A549 (cell line): ENCODE measurements around the gene CNST. TPM values are rescaled to one million over a fixed set of nuclear protein-coding genes. Genes with fewer than 3 reads are reported as not detected.

Experiments
- ATAC-seq, 2 experiments: fragments of 200-7000 bp in 1 of 2; fragments of >200 bp in 1 of 2; cut with Nextera tagmentation in 1 of 2; cut with Tn5 transposase in 1 of 2; 3 replicates each; pipeline versions ENCODE4 v1.8.0 to v1.9.1; 2018 to 2020; ENCODE audit warnings: mild to moderate bottlenecking in 1 of 2, moderate library complexity in 1 of 2
- CTCF ChIA-PET: fragments of 300-600 bp; sonication (Branson Sonifier 250); formaldehyde crosslinking; extraction: SDS; loops from one replicate; lab custom pipeline; 2021; ENCODE audit warnings: antibody characterized with exemption, inconsistent platforms; lab: Yijun Ruan, JAX
- POLR2A ChIA-PET: fragments of 350-600 bp; formaldehyde crosslinking; extraction: SDS; loops from one replicate; lab custom pipeline; 2021; ENCODE audit warnings: antibody characterized with exemption, inconsistent platforms; lab: Yijun Ruan, JAX
- DNase-seq, 2 experiments: peaks; one replicate each; pipeline versions ENCODE4 v3.0.0 to v3.0.0-alpha.2; 2011 to 2016; ENCODE audit warnings: low read depth in 1 of 2, low spot score in 1 of 2
- FAIRE-seq: peaks from 2 replicates; lab custom pipeline; 2011; peaks lifted over from hg19 to GRCh38; lab: Jason Lieb, UNC
- H3K27ac ChIP-seq, 2 experiments: fragments of >200 bp; sonication (Bioruptor Twin); formaldehyde crosslinking; 3 replicates each; pipeline ENCODE4 v1.5.1; 2016 to 2017
- H3K4me1 ChIP-seq: fragments of >200 bp; sonication (Bioruptor Twin); formaldehyde crosslinking; 3 replicates; pipeline ENCODE4 v1.6.1; 2016
- H3K4me2 ChIP-seq: fragments of >200 bp; sonication (Bioruptor Twin); formaldehyde crosslinking; 3 replicates; pipeline ENCODE4 v1.6.1; 2016
- H3K4me3 ChIP-seq: fragments of >200 bp; sonication (Bioruptor Twin); formaldehyde crosslinking; 3 replicates; pipeline ENCODE4 v1.5.1; 2016
- H3K9me3 ChIP-seq: fragments of >200 bp; sonication (Bioruptor Twin); formaldehyde crosslinking; 3 replicates; pipeline ENCODE4 v1.6.1; 2016
- BHLHE40 ChIP-seq: IDR thresholded peaks from 2 replicates; pipeline ENCODE4 v1.6.1; 2012; ENCODE audit warnings: low read depth, low read length, inconsistent platforms
- CEBPB ChIP-seq, 2 experiments: fragments of >200 bp in 1 of 2; sonication (Bioruptor Twin) in 1 of 2; formaldehyde crosslinking in 1 of 2; IDR thresholded peaks; 2 replicates each; pipeline ENCODE4 v1.6.1; 2012 to 2016
- CHD2 ChIP-seq: fragments of 150-350 bp; IDR thresholded peaks from 2 replicates; pipeline ENCODE4 v1.6.1; 2014; ENCODE audit warnings: low read length; ENCODE audit not compliant: partially characterized antibody
- HOXB13 ChIP-seq: fragments of 250-450 bp; sonication (Bioruptor Pico); IDR thresholded peaks from 2 replicates; pipeline ENCODE4 v1.5.0; 2020; ENCODE audit warnings: low read depth, mild to moderate bottlenecking, moderate library complexity
- JUNB ChIP-seq: fragments of >200 bp; sonication (Bioruptor Twin); formaldehyde crosslinking; IDR thresholded peaks from 2 replicates; pipeline ENCODE4 v1.6.1; 2016
- KDM5A ChIP-seq: fragments of 200-600 bp; sonication (generic); IDR thresholded peaks from 2 replicates; pipeline ENCODE4 v1.6.1; 2016; ENCODE audit warnings: antibody characterized with exemption, mild to moderate bottlenecking
- MAFK ChIP-seq: fragments of 450-650 bp; IDR thresholded peaks from 2 replicates; pipeline ENCODE4 v1.6.1; 2014; ENCODE audit not compliant: partially characterized antibody
- MAZ ChIP-seq: fragments of 150-350 bp; IDR thresholded peaks from 2 replicates; pipeline ENCODE4 v1.6.1; 2014; ENCODE audit warnings: antibody characterized with exemption, low read depth, low read length, borderline replicate concordance
- NPAS2 ChIP-seq: fragments of 250-450 bp; sonication (Bioruptor Pico); IDR thresholded peaks from 2 replicates; pipeline ENCODE4 v1.8.0; 2022; ENCODE audit warnings: mild to moderate bottlenecking, moderate library complexity, borderline replicate concordance
- NR3C1 ChIP-seq: fragments of >200 bp; sonication (Bioruptor Twin); formaldehyde crosslinking; IDR thresholded peaks from 3 replicates; pipeline ENCODE4 v1.6.1; 2017
- PHF8 ChIP-seq: fragments of 200-600 bp; sonication (generic); IDR thresholded peaks from 2 replicates; pipeline ENCODE4 v1.6.1; 2016; ENCODE audit warnings: low read depth, mild to moderate bottlenecking, antibody characterized with exemption, moderate library complexity, borderline replicate concordance
- POLR2AphosphoS2 ChIP-seq: conservative IDR thresholded peaks from 2 replicates; pipeline ENCODE4 v1.6.1; 2012; ENCODE audit warnings: low read length, improper control_type of control experiment, inconsistent platforms
- RARB ChIP-seq: fragments of 250-450 bp; sonication (Bioruptor Pico); IDR thresholded peaks from 2 replicates; pipeline ENCODE4 v1.8.0; 2021; ENCODE audit warnings: mild to moderate bottlenecking, moderate library complexity
- RCOR1 ChIP-seq: fragments of 150-350 bp; IDR thresholded peaks from 2 replicates; pipeline ENCODE4 v1.6.1; 2014; ENCODE audit warnings: antibody characterized with exemption, low read length, low read depth
- RFX5 ChIP-seq: fragments of 450-650 bp; IDR thresholded peaks from 2 replicates; pipeline ENCODE4 v1.7.1; 2014; ENCODE audit warnings: antibody characterized with exemption, mild to moderate bottlenecking, moderate library complexity
- RNF2 ChIP-seq: fragments of 200-600 bp; sonication (generic); IDR thresholded peaks from 2 replicates; pipeline ENCODE4 v1.6.1; 2016; ENCODE audit warnings: low read depth, mild to moderate bottlenecking, antibody characterized with exemption, moderate library complexity, borderline replicate concordance
- SREBF2 ChIP-seq: fragments of 450-650 bp; IDR thresholded peaks from 2 replicates; pipeline ENCODE4 v1.6.1; 2014; ENCODE audit warnings: mild to moderate bottlenecking, moderate library complexity
- TFCP2L1 ChIP-seq: fragments of 250-450 bp; sonication (Bioruptor Pico); IDR thresholded peaks from 2 replicates; pipeline ENCODE4 v1.5.0; 2021; ENCODE audit warnings: mild to moderate bottlenecking
- TP53 ChIP-seq: fragments of 250-450 bp; sonication (Bioruptor Pico); IDR thresholded peaks from 2 replicates; pipeline ENCODE4 v1.5.0; 2021; ENCODE audit warnings: mild to moderate bottlenecking, moderate library complexity
- ZFP36 ChIP-seq: fragments of 450-650 bp; IDR thresholded peaks from 2 replicates; pipeline ENCODE4 v1.6.1; 2014; ENCODE audit warnings: borderline replicate concordance; ENCODE audit not compliant: partially characterized antibody
- ZNF302 ChIP-seq: fragments of 250-450 bp; sonication (Bioruptor Pico); IDR thresholded peaks from 2 replicates; pipeline ENCODE4 v1.9.0; 2021; ENCODE audit warnings: inconsistent platforms, mild to moderate bottlenecking, moderate library complexity
- ZSCAN20 ChIP-seq: fragments of 250-450 bp; sonication (Bioruptor Pico); IDR thresholded peaks from 2 replicates; pipeline ENCODE4 v1.8.0; 2022; ENCODE audit warnings: mild to moderate bottlenecking, moderate library complexity
- WGBS: methylation state at CpG from one replicate; pipeline ENCODE4 v1.1.6; 2017; ENCODE audit errors: missing lambda C conversion rate; 5-methylcytosine and 5-hydroxymethylcytosine counted together
- polyA plus RNA-seq, 4 experiments: library from polyadenylated mRNA; depleted of rRNA in 3 of 4; stranded (reverse); fragments of >200 nt; fragmentation: RNase III in 1 of 4; extraction: RNeasy Plus Mini Kit Qiagen cat#74134 plus additional on column Dnase treatment in 1 of 4; gene quantifications; 2 replicates in 3 of 4; 3 replicates in 1 of 4; pipeline ENCODE4 v1.2.3, GENCODE V29; 2011 to 2017
- TF ChIP-seq, protein P1 (sequence below): fragments of 250-450 bp; sonication (Bioruptor Pico); IDR thresholded peaks from 2 replicates; pipeline ENCODE4 v1.5.0; 2020; ENCODE audit warnings: low read depth, mild to moderate bottlenecking, moderate library complexity
- TF ChIP-seq, protein P2 (sequence below): fragments of >200 bp; sonication (Bioruptor Twin); formaldehyde crosslinking; IDR thresholded peaks from 2 replicates; pipeline ENCODE4 v1.6.1; 2016
- TF ChIP-seq, protein P3 (sequence below): IDR thresholded peaks from 2 replicates; pipeline ENCODE4 v1.6.1; 2012; ENCODE audit warnings: low read depth, borderline replicate concordance

Gene CNST
- polyA plus RNA-seq, 2 of the 4 experiments (the other 2 are of a cell fraction), result 7.9 to 23.0 TPM

DNA sequence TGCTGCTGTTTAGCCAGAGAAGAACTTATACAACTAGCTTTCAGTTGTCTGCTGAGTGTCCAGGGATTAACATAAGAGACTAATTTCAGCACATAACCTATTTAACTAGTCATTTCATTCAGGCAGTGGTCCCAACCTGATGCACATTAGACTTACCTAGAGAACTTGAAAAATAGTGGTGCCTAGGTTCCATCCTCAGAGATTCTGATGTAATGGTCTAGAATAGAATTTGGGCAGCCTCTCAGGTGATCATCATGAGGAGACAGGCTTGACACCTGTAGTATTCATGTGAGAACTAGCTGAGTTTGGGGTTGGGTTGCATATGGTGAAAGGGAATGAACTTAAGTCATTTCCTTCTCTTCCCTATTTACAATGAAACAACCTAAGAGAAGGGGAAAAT is 24.8 kb downstream of the CNST start:
- TF ChIP-seq TFCP2L1, result no peak
- TF ChIP-seq MAZ, result no peak
- TF ChIP-seq HOXB13, result no peak
- no peak for TF ChIP-seq BHLHE40
- no peak for TF ChIP-seq RNF2
- TF ChIP-seq, protein P1, sequence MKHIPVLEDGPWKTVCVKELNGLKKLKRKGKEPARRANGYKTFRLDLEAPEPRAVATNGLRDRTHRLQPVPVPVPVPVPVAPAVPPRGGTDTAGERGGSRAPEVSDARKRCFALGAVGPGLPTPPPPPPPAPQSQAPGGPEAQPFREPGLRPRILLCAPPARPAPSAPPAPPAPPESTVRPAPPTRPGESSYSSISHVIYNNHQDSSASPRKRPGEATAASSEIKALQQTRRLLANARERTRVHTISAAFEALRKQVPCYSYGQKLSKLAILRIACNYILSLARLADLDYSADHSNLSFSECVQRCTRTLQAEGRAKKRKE (CRISPR knock-in tag), result no peak
- no peak for TF ChIP-seq POLR2AphosphoS2
- TF ChIP-seq PHF8, result no peak
- no peak for TF ChIP-seq TP53 (CRISPR knock-in tag)
- TF ChIP-seq, protein P2, sequence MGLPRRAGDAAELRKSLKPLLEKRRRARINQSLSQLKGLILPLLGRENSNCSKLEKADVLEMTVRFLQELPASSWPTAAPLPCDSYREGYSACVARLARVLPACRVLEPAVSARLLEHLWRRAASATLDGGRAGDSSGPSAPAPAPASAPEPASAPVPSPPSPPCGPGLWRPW, result no peak
- no peak for TF ChIP-seq MAFK
- TF ChIP-seq ZSCAN20 (CRISPR knock-in tag), result no peak
- Histone ChIP-seq H3K4me1 (0 out of 3 replicates have a peak, but pooled peaks cover 4% of the 10 kb centered on the region), H3K9me3 (no peaks in the 10 kb centered on the region), H3K4me2 (no peak overlapping the region), H3K4me3 (no peak overlapping the region), H3K27ac (no peak overlapping the region)
- ATAC-seq (no peak), FAIRE-seq (no peak), DNase-seq (no peak)
- ChIA-PET POLR2A (no interaction called here), CTCF (no interaction called here)

DNA sequence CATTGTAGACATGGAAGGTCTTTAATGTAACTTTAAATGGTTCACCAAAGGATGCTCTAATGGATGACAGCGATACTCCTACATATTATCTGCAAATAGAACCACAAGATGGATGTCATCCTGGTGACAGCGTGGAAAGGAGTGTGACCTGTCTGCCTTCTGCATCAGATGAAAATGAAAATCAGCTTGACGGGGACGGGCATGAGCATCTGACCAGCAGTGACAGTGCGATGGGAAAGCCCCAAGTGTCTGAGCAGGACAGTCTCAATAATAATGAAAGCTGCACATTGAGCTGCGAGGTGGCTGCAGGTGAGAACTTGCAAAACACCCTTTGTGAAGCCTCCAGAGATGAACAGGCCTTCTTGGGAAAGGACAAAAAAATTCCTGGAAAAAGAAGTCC is 25.2 kb downstream of the CNST start:
- ATAC-seq (no peak), DNase-seq (no peak)
- no peak overlapping the region for H3K4me3 ChIP-seq

DNA sequence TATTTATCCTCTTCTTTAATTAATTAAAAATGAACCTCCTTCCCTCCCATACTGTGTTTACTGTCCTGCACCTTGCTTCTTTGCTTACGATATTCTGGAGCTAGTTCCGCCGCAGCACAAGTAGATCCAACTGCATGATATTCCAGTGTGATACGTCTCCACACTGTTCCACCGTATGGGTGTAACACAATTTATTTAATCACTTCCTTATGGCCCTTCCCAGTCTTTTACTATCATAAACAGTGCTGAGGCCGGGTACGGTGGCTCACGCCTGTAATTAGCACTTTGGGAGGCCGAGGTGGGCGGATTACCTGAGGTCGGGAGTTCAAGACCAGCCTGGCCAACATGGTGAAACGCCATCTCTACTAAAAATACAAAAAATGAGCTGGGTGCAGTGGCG is 25.7 kb downstream of the CNST start:
- ChIA-PET POLR2A (no interaction called here), CTCF (no interaction called here)
- FAIRE-seq, result no peak
- Histone ChIP-seq H3K4me2 (no peak overlapping the region), H3K27ac (no peak overlapping the region), H3K4me1 (0 out of 3 replicates have a peak, but pooled peaks cover 7% of the 10 kb centered on the region), H3K4me3 (no peak overlapping the region), H3K9me3 (no peaks in the 10 kb centered on the region)
- 88% methylated on average over 13 of the region's 13 CpGs for WGBS
- no peak for ATAC-seq
- no peak for DNase-seq
- TF ChIP-seq KDM5A, result no peak
- no peak for TF ChIP-seq ZNF302
- TF ChIP-seq SREBF2, result no peak
- TF ChIP-seq ZSCAN20 (CRISPR knock-in tag), result no peak
- TF ChIP-seq POLR2AphosphoS2, result no peak
- TF ChIP-seq CEBPB (IDR thresholded peaks at IDR 0.05), result no peak
- TF ChIP-seq RFX5, result no peak
- TF ChIP-seq, protein P3, sequence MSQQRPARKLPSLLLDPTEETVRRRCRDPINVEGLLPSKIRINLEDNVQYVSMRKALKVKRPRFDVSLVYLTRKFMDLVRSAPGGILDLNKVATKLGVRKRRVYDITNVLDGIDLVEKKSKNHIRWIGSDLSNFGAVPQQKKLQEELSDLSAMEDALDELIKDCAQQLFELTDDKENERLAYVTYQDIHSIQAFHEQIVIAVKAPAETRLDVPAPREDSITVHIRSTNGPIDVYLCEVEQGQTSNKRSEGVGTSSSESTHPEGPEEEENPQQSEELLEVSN, result no peak
- no peak for TF ChIP-seq NR3C1
- no peak for TF ChIP-seq NPAS2
- no peak for TF ChIP-seq JUNB
- TF ChIP-seq MAFK, result no peak
- TF ChIP-seq CHD2, result no peak
- TF ChIP-seq RARB (CRISPR knock-in tag), result no peak
- no peak for TF ChIP-seq ZFP36
- no peak for TF ChIP-seq TP53 (CRISPR knock-in tag)
- TF ChIP-seq MAZ, result no peak
- TF ChIP-seq RCOR1, result no peak
- TF ChIP-seq, all 56 proteins: peak for 0

More for the DNA sequence above, 25.2 kb downstream of the CNST start:
- CTCF ChIA-PET, result no interaction called here
- Histone ChIP-seq H3K4me1 (0 out of 3 replicates have a peak, but pooled peaks cover 4% of the 10 kb centered on the region), H3K4me2 (no peak overlapping the region), H3K27ac (no peak overlapping the region)
- no peak for TF ChIP-seq ZNF302
- TF ChIP-seq, protein P3, result no peak
- TF ChIP-seq, all 56 proteins: peak for 0
- POLR2A ChIA-PET, result no interaction called here
- H3K9me3 ChIP-seq, result no peaks in the 10 kb centered on the region
- 89% methylated on average over 6 of the region's 6 CpGs for WGBS
- FAIRE-seq, result no peak
